HepG2 (cell line): ENCODE results near the gene FAM168A. TPM values are rescaled to one million over a fixed set of nuclear protein-coding genes. Genes with fewer than 3 reads are reported as not detected.

Source experiments
- CBX1 ChIP-seq: IDR thresholded peaks from one replicate; pipeline ENCODE4 v1.6.1; 2016; ENCODE audit warnings: antibody characterized with exemption, low read depth
- CEBPG ChIP-seq: IDR thresholded peaks from 2 replicates; pipeline ENCODE4 v1.6.1; 2016
- KAT7 ChIP-seq: IDR thresholded peaks from 2 replicates; pipeline ENCODE4 v1.6.1; 2018; ENCODE audit warnings: borderline replicate concordance, missing compliant biosample characterization
- MXD1 ChIP-seq: sonication (generic); formaldehyde crosslinking; IDR thresholded peaks from 2 replicates; pipeline ENCODE4 v1.4.0; 2020; ENCODE audit warnings: mild to moderate bottlenecking, missing genetic modification reagents
- NCOA5 ChIP-seq: sonication (generic); formaldehyde crosslinking; IDR thresholded peaks from 2 replicates; pipeline ENCODE4 v1.4.0; 2020; ENCODE audit warnings: missing genetic modification reagents
- RFXANK ChIP-seq: IDR thresholded peaks from 2 replicates; pipeline ENCODE4 v1.6.1; 2016
- ZBTB42 ChIP-seq: sonication (generic); formaldehyde crosslinking; IDR thresholded peaks from 2 replicates; pipeline ENCODE4 v1.5.0; 2020; ENCODE audit warnings: mild to moderate bottlenecking, missing genetic modification reagents
- ZNF569 ChIP-seq: sonication (generic); formaldehyde crosslinking; IDR thresholded peaks from 2 replicates; pipeline ENCODE4 v1.5.0; 2020; ENCODE audit warnings: mild to moderate bottlenecking, missing genetic modification reagents, moderate library complexity, borderline replicate concordance
- ZNF570 ChIP-seq: sonication (generic); formaldehyde crosslinking; IDR thresholded peaks from 2 replicates; pipeline ENCODE4 v1.4.0; 2020; ENCODE audit warnings: mild to moderate bottlenecking, missing genetic modification reagents, borderline replicate concordance
- ZNF605 ChIP-seq: sonication (generic); formaldehyde crosslinking; IDR thresholded peaks from 2 replicates; pipeline ENCODE4 v1.8.0; 2022; ENCODE audit warnings: mild to moderate bottlenecking, missing genetic modification reagents
- ZNF781 ChIP-seq: sonication (generic); formaldehyde crosslinking; IDR thresholded peaks from 2 replicates; pipeline ENCODE4 v1.5.1; 2020; ENCODE audit warnings: borderline replicate concordance, mild to moderate bottlenecking, missing genetic modification reagents; ENCODE audit errors: not compliant biosample characterization
- ZSCAN12 ChIP-seq: sonication (generic); formaldehyde crosslinking; IDR thresholded peaks from 2 replicates; pipeline ENCODE4 v1.9.0; 2021; ENCODE audit warnings: mild to moderate bottlenecking, missing genetic modification reagents
- ZSCAN9 ChIP-seq: IDR thresholded peaks from 2 replicates; pipeline ENCODE4 v1.6.1; 2016; ENCODE audit warnings: borderline replicate concordance
- polyA plus RNA-seq, 8 experiments: library from polyadenylated mRNA; depleted of rRNA in 3 of 8; stranded (reverse) in 7 of 8; unstranded in 1 of 8; fragments of >200 nt; fragmentation: Illumina TruSeq in 4 of 8; extraction: Trizol in 4 of 8; gene quantifications; 2 replicates each; pipeline versions ENCODE4 v1.2.1 to v1.2.3, GENCODE V29; 2011 to 2016; ENCODE audit warnings: low read depth in 4 of 8, missing spikeins in 1 of 8, mixed read lengths in 1 of 8; ENCODE audit not compliant: insufficient read depth in 1 of 8
- total RNA-seq, 5 experiments: library from RNA; depleted of rRNA; stranded (reverse); fragments of >200 nt; fragmentation: Illumina TruSeq; extraction: Trizol; gene quantifications; 2 replicates each; pipeline ENCODE4 v1.2.3, GENCODE V29; 2016; ENCODE audit warnings: low read depth in 1 of 5
- TF ChIP-seq, protein P1 (sequence below): sonication (generic); formaldehyde crosslinking; IDR thresholded peaks from 2 replicates; pipeline ENCODE4 v1.8.0; 2022; ENCODE audit warnings: mild to moderate bottlenecking, missing genetic modification reagents; ENCODE audit not compliant: insufficient replicate concordance
- TF ChIP-seq, protein P2 (sequence below): IDR thresholded peaks from 2 replicates; pipeline ENCODE4 v1.6.1; 2016; ENCODE audit warnings: low read depth
- TF ChIP-seq, protein P3 (sequence below): sonication (generic); formaldehyde crosslinking; IDR thresholded peaks from 2 replicates; pipeline ENCODE4 v1.9.0; 2021; ENCODE audit warnings: missing genetic modification reagents, mild to moderate bottlenecking, borderline replicate concordance
- TF ChIP-seq, protein P4 (sequence below): fragments of 450-650 bp; IDR thresholded peaks from 2 replicates; pipeline ENCODE4 v1.6.1; 2017; ENCODE audit warnings: mild to moderate bottlenecking
- TF ChIP-seq, protein P5 (sequence below): sonication (generic); formaldehyde crosslinking; IDR thresholded peaks from 2 replicates; pipeline ENCODE4 v1.4.0; 2020; ENCODE audit warnings: missing genetic modification reagents, mild to moderate bottlenecking, borderline replicate concordance

The FAM168A gene
- total and polyA plus RNA-seq, 2 of the 13 experiments (the other 11 are each of a cell fraction or from before 2014, with no cell fraction given), result 13.9 to 15.8 TPM

DNA sequence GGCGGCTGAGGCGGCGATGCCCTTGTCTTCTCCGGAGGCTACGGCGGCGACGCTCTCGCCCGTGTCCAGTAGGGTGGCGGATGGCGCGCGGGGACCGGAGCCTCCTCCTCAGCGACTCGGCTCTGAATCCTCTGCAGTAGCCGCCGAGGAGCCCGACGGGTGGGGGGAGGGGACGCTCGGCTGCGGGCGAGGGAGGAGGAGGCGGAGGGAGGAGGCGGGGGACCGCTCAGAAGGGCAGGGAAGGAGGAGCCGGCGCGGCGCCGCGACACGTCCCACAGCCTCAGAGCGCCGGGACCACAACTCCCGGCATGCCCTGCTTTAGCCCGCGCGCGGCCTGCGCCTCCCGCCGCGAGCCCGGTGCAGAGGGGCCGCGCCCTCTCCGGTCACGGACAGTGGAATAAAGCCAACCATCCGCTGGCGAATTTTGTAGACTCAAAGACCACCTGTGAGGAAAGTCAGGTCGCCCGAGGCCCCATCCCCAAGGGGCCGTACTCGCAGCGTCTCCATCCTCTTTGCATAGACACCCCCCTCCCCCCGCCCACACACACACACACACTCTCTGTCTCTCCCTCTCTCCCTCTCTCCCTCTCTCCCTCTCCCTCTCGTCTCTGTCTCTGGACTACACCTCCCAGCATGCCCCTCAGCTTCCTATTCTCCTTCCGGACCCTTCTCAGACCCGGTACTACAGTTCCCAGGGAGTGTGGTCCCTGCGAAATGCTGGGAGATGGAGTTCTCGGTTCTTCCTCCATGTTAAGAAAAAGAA is at the start of gene FAM168A (continued):
- TF ChIP-seq, protein P1, sequence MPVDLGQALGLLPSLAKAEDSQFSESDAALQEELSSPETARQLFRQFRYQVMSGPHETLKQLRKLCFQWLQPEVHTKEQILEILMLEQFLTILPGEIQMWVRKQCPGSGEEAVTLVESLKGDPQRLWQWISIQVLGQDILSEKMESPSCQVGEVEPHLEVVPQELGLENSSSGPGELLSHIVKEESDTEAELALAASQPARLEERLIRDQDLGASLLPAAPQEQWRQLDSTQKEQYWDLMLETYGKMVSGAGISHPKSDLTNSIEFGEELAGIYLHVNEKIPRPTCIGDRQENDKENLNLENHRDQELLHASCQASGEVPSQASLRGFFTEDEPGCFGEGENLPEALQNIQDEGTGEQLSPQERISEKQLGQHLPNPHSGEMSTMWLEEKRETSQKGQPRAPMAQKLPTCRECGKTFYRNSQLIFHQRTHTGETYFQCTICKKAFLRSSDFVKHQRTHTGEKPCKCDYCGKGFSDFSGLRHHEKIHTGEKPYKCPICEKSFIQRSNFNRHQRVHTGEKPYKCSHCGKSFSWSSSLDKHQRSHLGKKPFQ (CRISPR knock-in tag), result peak; percentile 53
- TF ChIP-seq ZNF570 (CRISPR knock-in tag) (no peak), NCOA5 (CRISPR knock-in tag) (no peak), ZBTB42 (CRISPR knock-in tag) (0 out of 2 replicates have a peak, but pooled peaks have one; percentile 49), CEBPG (no peak), ZSCAN12 (CRISPR knock-in tag) (no peak), ZNF781 (CRISPR knock-in tag) (no peak), ZNF605 (CRISPR knock-in tag) (peak; percentile 47; the same call in 1 of the 2 replicates), MXD1 (peak; percentile 58; the same call in 1 of the 2 replicates), RFXANK (CRISPR knock-in tag) (no peak), KAT7 (CRISPR knock-in tag) (no peak; the same call in 1 of the 2 replicates), CBX1 (peak; percentile 53), ZSCAN9 (no peak; the same call in 1 of the 2 replicates), ZNF569 (CRISPR knock-in tag) (no peak)
- TF ChIP-seq, protein P2, sequence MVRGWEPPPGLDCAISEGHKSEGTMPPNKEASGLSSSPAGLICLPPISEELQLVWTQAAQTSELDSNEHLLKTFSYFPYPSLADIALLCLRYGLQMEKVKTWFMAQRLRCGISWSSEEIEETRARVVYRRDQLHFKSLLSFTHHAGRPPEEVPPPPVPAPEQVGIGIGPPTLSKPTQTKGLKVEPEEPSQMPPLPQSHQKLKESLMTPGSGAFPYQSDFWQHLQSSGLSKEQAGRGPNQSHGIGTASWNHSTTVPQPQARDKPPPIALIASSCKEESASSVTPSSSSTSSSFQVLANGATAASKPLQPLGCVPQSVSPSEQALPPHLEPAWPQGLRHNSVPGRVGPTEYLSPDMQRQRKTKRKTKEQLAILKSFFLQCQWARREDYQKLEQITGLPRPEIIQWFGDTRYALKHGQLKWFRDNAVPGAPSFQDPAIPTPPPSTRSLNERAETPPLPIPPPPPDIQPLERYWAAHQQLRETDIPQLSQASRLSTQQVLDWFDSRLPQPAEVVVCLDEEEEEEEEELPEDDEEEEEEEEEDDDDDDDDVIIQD (CRISPR knock-in tag), result 0 out of 2 replicates have a peak, but pooled peaks have one; percentile 46
- TF ChIP-seq, protein P3, sequence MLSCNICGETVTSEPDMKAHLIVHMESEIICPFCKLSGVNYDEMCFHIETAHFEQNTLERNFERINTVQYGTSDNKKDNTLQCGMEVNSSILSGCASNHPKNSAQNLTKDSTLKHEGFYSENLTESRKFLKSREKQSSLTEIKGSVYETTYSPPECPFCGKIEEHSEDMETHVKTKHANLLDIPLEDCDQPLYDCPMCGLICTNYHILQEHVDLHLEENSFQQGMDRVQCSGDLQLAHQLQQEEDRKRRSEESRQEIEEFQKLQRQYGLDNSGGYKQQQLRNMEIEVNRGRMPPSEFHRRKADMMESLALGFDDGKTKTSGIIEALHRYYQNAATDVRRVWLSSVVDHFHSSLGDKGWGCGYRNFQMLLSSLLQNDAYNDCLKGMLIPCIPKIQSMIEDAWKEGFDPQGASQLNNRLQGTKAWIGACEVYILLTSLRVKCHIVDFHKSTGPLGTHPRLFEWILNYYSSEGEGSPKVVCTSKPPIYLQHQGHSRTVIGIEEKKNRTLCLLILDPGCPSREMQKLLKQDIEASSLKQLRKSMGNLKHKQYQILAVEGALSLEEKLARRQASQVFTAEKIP (CRISPR knock-in tag), result no peak
- TF ChIP-seq, protein P4, sequence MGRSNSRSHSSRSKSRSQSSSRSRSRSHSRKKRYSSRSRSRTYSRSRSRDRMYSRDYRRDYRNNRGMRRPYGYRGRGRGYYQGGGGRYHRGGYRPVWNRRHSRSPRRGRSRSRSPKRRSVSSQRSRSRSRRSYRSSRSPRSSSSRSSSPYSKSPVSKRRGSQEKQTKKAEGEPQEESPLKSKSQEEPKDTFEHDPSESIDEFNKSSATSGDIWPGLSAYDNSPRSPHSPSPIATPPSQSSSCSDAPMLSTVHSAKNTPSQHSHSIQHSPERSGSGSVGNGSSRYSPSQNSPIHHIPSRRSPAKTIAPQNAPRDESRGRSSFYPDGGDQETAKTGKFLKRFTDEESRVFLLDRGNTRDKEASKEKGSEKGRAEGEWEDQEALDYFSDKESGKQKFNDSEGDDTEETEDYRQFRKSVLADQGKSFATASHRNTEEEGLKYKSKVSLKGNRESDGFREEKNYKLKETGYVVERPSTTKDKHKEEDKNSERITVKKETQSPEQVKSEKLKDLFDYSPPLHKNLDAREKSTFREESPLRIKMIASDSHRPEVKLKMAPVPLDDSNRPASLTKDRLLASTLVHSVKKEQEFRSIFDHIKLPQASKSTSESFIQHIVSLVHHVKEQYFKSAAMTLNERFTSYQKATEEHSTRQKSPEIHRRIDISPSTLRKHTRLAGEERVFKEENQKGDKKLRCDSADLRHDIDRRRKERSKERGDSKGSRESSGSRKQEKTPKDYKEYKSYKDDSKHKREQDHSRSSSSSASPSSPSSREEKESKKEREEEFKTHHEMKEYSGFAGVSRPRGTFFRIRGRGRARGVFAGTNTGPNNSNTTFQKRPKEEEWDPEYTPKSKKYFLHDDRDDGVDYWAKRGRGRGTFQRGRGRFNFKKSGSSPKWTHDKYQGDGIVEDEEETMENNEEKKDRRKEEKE, result no peak
- TF ChIP-seq, protein P5, sequence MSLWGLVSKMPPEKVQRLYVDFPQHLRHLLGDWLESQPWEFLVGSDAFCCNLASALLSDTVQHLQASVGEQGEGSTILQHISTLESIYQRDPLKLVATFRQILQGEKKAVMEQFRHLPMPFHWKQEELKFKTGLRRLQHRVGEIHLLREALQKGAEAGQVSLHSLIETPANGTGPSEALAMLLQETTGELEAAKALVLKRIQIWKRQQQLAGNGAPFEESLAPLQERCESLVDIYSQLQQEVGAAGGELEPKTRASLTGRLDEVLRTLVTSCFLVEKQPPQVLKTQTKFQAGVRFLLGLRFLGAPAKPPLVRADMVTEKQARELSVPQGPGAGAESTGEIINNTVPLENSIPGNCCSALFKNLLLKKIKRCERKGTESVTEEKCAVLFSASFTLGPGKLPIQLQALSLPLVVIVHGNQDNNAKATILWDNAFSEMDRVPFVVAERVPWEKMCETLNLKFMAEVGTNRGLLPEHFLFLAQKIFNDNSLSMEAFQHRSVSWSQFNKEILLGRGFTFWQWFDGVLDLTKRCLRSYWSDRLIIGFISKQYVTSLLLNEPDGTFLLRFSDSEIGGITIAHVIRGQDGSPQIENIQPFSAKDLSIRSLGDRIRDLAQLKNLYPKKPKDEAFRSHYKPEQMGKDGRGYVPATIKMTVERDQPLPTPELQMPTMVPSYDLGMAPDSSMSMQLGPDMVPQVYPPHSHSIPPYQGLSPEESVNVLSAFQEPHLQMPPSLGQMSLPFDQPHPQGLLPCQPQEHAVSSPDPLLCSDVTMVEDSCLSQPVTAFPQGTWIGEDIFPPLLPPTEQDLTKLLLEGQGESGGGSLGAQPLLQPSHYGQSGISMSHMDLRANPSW, result 0 out of 2 replicates have a peak, but pooled peaks have one; percentile 17
